Superior temporal gyrus (tissue), 1 donor: ENCODE measurements around the gene ENPP3.
"Not testable (repeated sequence)": the region's sequence is repeated elsewhere in the genome, so short reads cannot be mapped to it uniquely, and the experiment has no call there.

ENCODE experiments used
- DNase-seq: peaks from one replicate; pipeline ENCODE4 v3.0.0-alpha.2; 2016; ENCODE audit errors: extremely low spot score

Gene ENPP3

GRCh38 chr6:131736003-131736596 lies 99.0 kb downstream of the ENPP3 start:
- no peak for DNase-seq

GRCh38 chr6:131736811-131737210 lies 99.7 kb downstream of the ENPP3 start:
- no peak for DNase-seq

DNA sequence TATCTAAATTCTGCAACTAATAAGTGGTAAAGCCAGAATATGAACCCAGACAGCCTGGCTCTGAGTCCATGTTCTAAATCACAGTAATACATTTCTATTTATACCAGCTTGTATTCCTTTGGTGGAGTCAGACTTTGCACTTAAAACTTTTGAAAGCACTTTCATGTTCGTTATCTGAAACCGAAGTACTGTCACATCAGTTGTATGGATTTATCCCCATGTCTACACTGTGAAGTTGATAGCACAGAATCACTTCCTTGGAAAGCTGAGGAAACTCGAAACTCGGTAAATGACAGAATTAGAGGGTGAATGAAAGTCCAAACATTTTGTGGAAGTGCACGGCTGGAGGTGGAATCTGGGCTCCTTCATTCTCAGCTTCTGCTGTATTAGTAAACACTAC lies 102.0 kb downstream of the ENPP3 start:
- DNase-seq: no peak

- no peak for DNase-seq
Measured at GRCh38 chr6:131740161-131740560, 103.1 kb downstream of the ENPP3 start.

DNA sequence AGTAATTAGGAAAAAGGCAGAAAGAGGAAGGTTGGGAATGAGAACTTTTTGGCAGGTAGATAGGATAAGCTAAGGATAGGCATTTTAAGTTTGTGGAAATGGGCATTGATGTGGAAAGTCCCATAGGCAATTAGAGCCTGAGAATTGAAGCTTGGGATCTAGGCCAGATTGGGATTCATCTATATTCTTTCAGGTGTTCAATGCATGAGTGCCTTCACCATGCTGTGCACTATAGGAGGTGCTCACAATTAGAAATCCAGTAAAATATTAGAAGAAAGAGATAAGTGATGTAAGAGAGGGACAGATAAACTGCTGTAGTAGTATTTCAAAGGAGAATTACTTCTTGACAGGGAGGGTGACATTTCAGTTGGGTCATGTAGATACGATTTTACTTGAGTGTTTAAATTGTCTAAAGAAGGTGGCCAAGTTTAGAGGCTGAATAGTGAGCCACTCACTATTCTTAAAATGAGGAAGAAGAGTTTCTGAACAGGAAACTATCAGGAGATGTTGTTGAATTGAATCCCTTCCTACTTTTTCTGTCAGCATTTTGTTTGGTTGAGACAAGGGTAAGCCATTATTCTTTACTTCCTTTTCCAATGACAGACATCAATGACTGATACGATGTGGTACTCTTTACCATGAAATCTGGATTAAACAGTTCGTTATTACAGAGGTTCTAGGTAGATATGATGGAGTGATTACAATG lies 104.7 kb downstream of the ENPP3 start:
- no peak for DNase-seq

DNA sequence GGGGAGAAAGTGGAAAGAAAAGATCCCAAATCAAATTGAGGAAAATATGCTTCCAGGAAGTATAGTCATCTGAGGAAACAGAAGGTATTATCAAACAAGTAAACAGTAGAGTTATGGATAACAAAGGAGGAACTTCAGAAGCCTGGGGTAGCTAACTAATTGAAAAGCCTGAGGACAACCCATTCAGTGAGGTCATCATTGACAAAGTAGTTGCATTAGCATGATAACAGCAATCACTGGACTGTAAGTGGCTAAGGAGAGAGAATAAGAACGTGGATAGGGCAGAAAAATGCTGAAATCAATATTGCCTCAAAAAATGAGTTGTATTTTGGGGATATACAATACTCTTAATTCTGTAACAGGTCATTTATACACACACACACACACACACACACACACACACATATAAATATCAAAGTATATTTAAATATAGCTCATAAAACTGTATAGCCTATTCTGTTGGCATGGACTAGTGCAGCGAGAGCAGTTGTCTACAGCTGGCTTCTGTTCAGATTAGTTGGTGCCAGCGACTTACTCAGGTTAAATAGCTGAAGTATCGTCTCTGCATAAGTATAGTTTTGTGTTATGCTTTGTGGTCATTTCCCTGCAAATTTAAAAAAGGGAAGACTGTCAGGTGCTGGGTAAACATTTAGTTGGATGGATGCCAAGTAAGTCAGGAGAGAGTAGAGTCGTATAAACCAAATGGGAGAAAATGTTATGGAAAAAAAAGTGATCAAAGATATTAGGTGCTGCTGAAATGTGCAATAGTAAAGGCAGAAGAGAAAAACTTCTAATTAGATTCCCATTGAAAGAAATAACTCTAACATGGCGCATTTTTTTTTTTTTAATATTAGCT lies 107.6 kb downstream of the ENPP3 start:
- DNase-seq: no peak

DNA sequence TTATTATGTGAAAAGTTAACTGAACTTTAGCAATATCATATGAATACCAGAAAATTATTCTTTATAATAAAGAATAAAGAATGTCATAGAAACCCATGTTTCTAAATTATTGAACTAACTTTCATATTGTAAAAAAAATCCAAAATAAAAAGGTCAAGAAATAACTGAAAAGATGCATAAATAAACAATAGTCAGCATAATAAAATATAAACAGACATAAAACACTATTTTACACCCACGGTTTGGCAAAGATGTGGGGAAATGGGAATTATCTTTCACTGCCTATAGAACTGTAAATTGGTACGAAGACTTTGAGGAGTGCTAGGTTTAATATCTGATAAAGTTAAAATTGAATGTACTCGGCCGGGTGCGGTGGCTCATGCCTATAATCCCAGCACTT lies 108.4 kb downstream of the ENPP3 start:
- no peak for DNase-seq

DNA sequence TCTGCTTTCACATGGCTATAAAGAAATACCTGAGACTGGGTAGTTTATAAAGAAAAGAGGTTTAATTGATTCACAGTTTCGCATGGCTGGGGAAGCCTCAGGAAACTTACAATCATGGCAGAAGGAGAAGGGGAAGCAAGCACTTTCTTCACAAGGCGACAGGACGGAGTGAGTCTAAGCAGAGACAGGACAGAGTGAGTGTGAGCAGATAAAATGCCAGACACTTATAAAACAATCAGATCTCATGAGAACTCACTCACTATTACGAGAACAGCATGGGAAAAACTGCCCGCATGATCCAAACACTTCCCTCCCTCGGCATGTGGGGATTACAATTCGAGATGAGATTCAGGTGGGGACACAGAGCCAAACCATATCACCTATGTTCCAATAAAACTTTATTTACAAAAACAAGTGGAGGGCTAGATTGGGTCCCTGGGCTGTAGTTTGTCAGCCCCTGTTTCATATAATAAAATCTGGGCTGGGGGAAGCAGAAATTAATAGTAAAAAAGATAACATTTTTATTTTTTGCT lies 110.8 kb downstream of the ENPP3 start:
- DNase-seq: no peak

- no peak for DNase-seq
Measured at GRCh38 chr6:131749023-131749422, 111.9 kb downstream of the ENPP3 start.

- DNase-seq: not testable (repeated sequence)
Measured at GRCh38 chr6:131751012-131751715, 114.1 kb downstream of the ENPP3 start.

- no peak for DNase-seq
Measured at GRCh38 chr6:131754088-131754487, 117.0 kb downstream of the ENPP3 start.

- no peak for DNase-seq
Measured at GRCh38 chr6:131754715-131755567, 117.8 kb downstream of the ENPP3 start.

GRCh38 chr6:131755597-131755996 lies 118.5 kb downstream of the ENPP3 start:
- no peak for DNase-seq

- DNase-seq: no peak
Measured at GRCh38 chr6:131756039-131756438, 118.9 kb downstream of the ENPP3 start.

DNA sequence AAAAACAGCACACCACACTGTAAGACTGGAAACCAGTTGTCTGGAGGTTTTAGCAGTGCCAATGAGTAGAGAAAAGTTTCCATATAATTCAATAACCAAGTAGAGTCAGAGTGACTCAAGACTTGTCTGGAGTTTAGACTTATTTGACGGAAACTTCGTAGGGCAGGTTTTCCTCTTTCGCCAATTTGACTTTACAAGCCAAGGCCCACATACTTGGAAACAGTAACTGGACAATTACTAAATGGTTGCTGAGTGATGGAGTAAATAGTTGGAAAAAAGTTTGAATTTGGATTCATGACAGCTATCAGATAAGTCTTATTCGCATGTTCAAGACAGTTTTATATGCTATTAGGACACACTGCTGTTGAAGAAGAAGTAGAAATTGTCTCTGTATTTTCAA lies 121.8 kb downstream of the ENPP3 start:
- no peak for DNase-seq

DNA sequence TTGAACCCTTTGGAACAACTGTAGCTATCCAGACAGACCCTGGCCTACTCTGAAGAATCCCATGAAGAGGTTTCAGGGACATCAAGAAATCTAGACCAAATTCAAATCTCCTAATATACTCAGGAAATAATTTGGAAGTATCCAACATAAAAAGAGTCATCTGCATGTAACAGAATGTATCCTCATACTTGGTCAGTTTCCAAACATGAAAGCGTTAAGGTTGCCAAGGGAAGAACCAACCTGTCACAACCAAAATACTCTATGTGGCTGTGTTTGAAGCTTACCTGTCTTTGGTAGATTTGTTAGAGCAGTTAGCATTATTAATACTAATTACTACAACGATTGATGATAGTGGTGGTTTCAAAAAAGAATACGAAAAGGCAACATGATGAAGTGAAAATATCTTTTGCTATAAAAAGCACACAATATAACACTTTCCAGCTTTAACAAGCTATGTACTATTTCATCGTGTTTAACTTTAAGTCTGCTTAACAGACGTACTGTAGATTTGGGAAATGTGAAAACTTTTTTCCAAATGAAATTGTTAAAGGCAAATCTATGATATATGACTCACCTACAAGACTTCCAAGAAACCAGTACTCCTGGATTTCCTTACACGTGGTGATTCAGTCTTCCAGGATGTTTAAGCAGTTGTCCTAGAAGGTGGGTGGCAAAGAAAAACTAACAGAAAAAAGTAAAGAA lies 124.1 kb downstream of the ENPP3 start:
- DNase-seq: no peak

DNA sequence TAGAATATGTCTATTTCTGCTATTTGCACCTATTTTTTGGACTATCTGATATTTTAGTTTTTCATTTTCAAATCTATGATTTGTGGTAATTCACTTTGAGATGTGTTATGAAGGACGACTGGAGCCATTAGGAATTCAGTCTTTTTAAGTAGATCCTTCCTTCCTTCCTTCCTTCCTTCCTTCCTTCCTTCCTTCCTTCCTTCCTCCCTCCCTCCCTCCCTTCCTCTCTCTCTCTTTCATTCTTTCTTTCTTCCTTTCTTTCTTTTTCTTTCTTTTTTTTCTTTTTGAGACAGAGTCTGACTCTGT lies 124.6 kb downstream of the ENPP3 start:
- DNase-seq: no peak

DNA sequence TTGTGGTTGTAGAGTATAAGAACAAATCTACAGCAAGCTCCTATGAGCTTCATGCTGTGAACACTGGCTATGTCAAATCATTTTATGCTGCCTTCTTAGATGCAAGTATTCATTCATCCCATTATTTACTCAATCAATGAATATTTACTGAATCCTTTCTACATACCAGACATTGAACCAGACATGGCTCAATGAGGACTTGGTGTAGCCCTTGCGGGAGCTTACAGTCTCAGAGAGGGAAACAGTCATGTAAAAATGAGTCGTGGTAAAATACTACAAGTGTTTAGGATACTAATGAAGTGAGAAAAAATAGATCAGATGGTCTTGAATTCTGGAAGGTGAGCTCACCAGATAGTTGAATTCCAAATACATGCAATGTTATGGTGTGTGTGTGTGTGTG lies 125.9 kb downstream of the ENPP3 start:
- no peak for DNase-seq

GRCh38 chr6:131763749-131764148 lies 126.6 kb downstream of the ENPP3 start:
- DNase-seq: no peak

DNA sequence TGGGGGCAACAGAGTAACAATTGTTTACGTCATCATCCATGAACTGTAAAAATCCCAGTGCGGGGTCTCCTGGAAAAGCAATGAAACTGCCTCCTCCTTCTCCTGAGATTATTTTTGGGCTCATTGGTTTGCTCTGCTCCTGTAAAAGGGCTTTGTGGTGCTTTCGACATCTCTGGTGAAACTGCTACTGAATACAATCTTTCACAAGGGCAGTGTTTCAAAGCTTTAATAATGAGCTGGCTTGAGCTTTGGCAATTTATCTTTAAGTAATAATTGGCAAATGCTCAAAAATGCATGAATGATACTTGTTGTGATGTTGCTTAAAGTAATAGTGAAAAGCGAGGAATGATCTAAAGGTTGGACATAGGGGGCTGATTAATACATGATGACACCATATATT lies 127.2 kb downstream of the ENPP3 start:
- no peak for DNase-seq
